Spleen (tissue), 11 donors: ENCODE measurements around the gene TBX4. TPM values are rescaled to one million over a fixed set of nuclear protein-coding genes. Genes with fewer than 3 reads are reported as not detected.

Experiments used
- DNase-seq: peaks from one replicate; pipeline ENCODE4 v3.0.0-alpha.2; 2020
- H3K27ac ChIP-seq, 8 donors: fragments of 200-600 bp; sonication (generic) in 7 of 8; 1 replicate in 4 of 8; 2 replicates in 4 of 8; pipeline versions ENCODE4 v1.5.0 to v1.8.0; 2016 to 2021; ENCODE audit warnings: inconsistent platforms in 4 of 8, mild to moderate bottlenecking in 4 of 8, moderate library complexity in 1 of 8
- H3K27me3 ChIP-seq, 7 donors: fragments of 200-600 bp; sonication (generic) in 6 of 7; replicated peaks in 1 of 7; 1 replicate in 4 of 7; 2 replicates in 3 of 7; pipeline versions ENCODE4 v1.5.0 to v1.8.0; 2016 to 2021; ENCODE audit warnings: inconsistent platforms in 3 of 7, mild to moderate bottlenecking in 1 of 7
- H3K36me3 ChIP-seq, 6 donors: fragments of 200-600 bp; sonication (generic) in 5 of 6; 1 replicate in 4 of 6; 2 replicates in 2 of 6; pipeline versions ENCODE4 v1.5.0 to v1.8.0; 2016 to 2021; ENCODE audit warnings: inconsistent platforms in 2 of 6
- H3K4me1 ChIP-seq, 6 donors: fragments of 200-600 bp; sonication (generic) in 5 of 6; 1 replicate in 3 of 6; 2 replicates in 3 of 6; pipeline versions ENCODE4 v1.5.0 to v1.8.0; 2016 to 2021; ENCODE audit warnings: inconsistent platforms in 3 of 6
- H3K4me3 ChIP-seq, 8 donors: fragments of 200-600 bp; sonication (generic) in 7 of 8; 1 replicate in 4 of 8; 2 replicates in 4 of 8; pipeline versions ENCODE4 v1.5.0 to v1.8.0; 2016 to 2021; ENCODE audit warnings: inconsistent platforms in 4 of 8, mild to moderate bottlenecking in 4 of 8, moderate library complexity in 2 of 8
- H3K9me3 ChIP-seq, 8 donors: fragments of 200-600 bp; sonication (generic) in 7 of 8; 1 replicate in 4 of 8; 2 replicates in 4 of 8; pipeline versions ENCODE4 v1.5.0 to v1.8.0; 2016 to 2021; ENCODE audit warnings: inconsistent platforms in 4 of 8
- CTCF ChIP-seq, 11 experiments: fragments of 200-600 bp in 7 of 11; fragments of 450-650 bp in 4 of 11; sonication (generic) in 4 of 11; IDR thresholded peaks in 8 of 11; conservative IDR thresholded peaks in 3 of 11; 1 replicate in 7 of 11; 2 replicates in 4 of 11; pipeline versions ENCODE4 v1.4.0 to v1.8.0; 2016 to 2021; ENCODE audit warnings: antibody characterized with exemption in 11 of 11, inconsistent platforms in 4 of 11, mild to moderate bottlenecking in 1 of 11
- POLR2A ChIP-seq, 3 donors: fragments of 450-650 bp; IDR thresholded peaks; one replicate each; pipeline ENCODE4 v1.5.1; 2017; ENCODE audit warnings: antibody characterized with exemption in 3 of 3, mild to moderate bottlenecking in 1 of 3
- POLR2AphosphoS5 ChIP-seq, 3 donors: sonication (generic); formaldehyde crosslinking; IDR thresholded peaks; one replicate each; pipeline ENCODE4 v1.5.1; 2017; ENCODE audit warnings: antibody characterized with exemption in 3 of 3
- WGBS, 5 donors: extraction: QIAGEN DNeasy Blood & Tissue Kit in 3 of 5; methylation state at CpG; one replicate each; pipeline versions ENCODE4 v1.1.5 to v1.1.7; 2013 to 2018; 5-methylcytosine and 5-hydroxymethylcytosine counted together
- intact Hi-C: fragments of 100-400 bp; cut with DNase I; formaldehyde crosslinking; loops from one replicate; pipeline ENCODE4 v1.15.0; 2023; ENCODE audit warnings: low total_unique reads
- polyA plus RNA-seq, 3 donors: library from polyadenylated mRNA; stranded (reverse); fragments of 200-250 nt; gene quantifications; one replicate each; pipeline ENCODE4 v1.2.1, GENCODE V29; 2013
- total RNA-seq, 7 donors: library from RNA; depleted of rRNA in 3 of 7; stranded (reverse); fragments of >200 nt in 3 of 7; fragmentation: NEBNext Ultra II Directional in 4 of 7; extraction: Animal tissue kit (Norgen Biotek cat#: 25700) in 4 of 7; gene quantifications; one replicate each; pipeline versions ENCODE4 v1.1.0 to v1.2.1, GENCODE V29; 2016 to 2021
- donor health status: healthy with polysubstance abuse.
- donor health status: DM: no; HTN: no; CAD: no; lungs with moderate emphysema.
- donor health status: DM: no; HTN: no; CAD: no.
- donor health status: Bipolar disorder and iron deficiency.
- donor health status: healthy.
- donor health status: DM: no; HTN: no; CAD: no.
- donor health status: DM: yes; HTN: yes; CAD: no.

TBX4 gene
- total and polyA plus RNA-seq, 10 donors = not detected

- H3K36me3 ChIP-seq = no peaks in the 10 kb centered on the region
- TF ChIP-seq CTCF (IDR thresholded peaks at IDR 0.05 in 8 of 11, conservative IDR thresholded peaks at IDR 0.05 in 3 of 11) = no peak
- TF ChIP-seq POLR2A (IDR thresholded peaks at IDR 0.05) = no peak
- no peak for TF ChIP-seq POLR2AphosphoS5 (IDR thresholded peaks at IDR 0.05)
- 69 to 81% (median 72%) methylated on average over 8 of the region's 8 CpGs for WGBS, 5 donors
- H3K27ac ChIP-seq = no peak overlapping the region
- H3K4me1 ChIP-seq = peaks cover 0 to 7% (median 0%) of the 10 kb centered on the region in 6 donors
- no peaks in the 10 kb centered on the region for H3K9me3 ChIP-seq
- DNase-seq = peak; percentile 42
- H3K27me3 ChIP-seq = peaks cover 0 to 46% (median 6%) of the 10 kb centered on the region in 7 donors
- intact Hi-C loops = no loop called here
- H3K4me3 ChIP-seq = no peak overlapping the region
These were observed 16.2 kb downstream of the TBX4 start for GRCh38 chr17:61468263-61468907.

GRCh38 chr17:61469474-61469873, 17.3 kb downstream of the TBX4 start:
- no peak overlapping the region for H3K4me3 ChIP-seq
- H3K36me3 ChIP-seq = no peaks in the 10 kb centered on the region
- peak; percentile 56 for DNase-seq
- no peak overlapping the region for H3K27ac ChIP-seq
- H3K4me1 ChIP-seq = peaks cover 0 to 7% (median 0%) of the 10 kb centered on the region in 6 donors
- intact Hi-C loops = no loop called here
- peaks cover 0 to 45% (median 0%) of the 10 kb centered on the region in 7 donors for H3K27me3 ChIP-seq
- no peak for TF ChIP-seq POLR2AphosphoS5 (IDR thresholded peaks at IDR 0.05)
- no peak for TF ChIP-seq CTCF (IDR thresholded peaks at IDR 0.05 in 8 of 11, conservative IDR thresholded peaks at IDR 0.05 in 3 of 11)
- no peak for TF ChIP-seq POLR2A (IDR thresholded peaks at IDR 0.05)
- 85 to 92% (median 87%) methylated on average over 6 of the region's 6 CpGs for WGBS, 5 donors
- H3K9me3 ChIP-seq = no peaks in the 10 kb centered on the region

GRCh38 chr17:61469949-61470348, 17.7 kb downstream of the TBX4 start:
- H3K9me3 ChIP-seq = no peaks in the 10 kb centered on the region
- H3K36me3 ChIP-seq = no peaks in the 10 kb centered on the region
- peaks cover 0 to 7% (median 0%) of the 10 kb centered on the region in 6 donors for H3K4me1 ChIP-seq
- no peak overlapping the region for H3K27ac ChIP-seq
- TF ChIP-seq POLR2A (IDR thresholded peaks at IDR 0.05) (no peak), POLR2AphosphoS5 (IDR thresholded peaks at IDR 0.05) (no peak), CTCF (IDR thresholded peaks at IDR 0.05 in 8 of 11, conservative IDR thresholded peaks at IDR 0.05 in 3 of 11) (no peak)
- WGBS, 5 donors = 77 to 93% (median 83%) methylated on average over 3 to 5 of the region's 5 CpGs
- DNase-seq = peak; percentile 39
- intact Hi-C loops = no loop called here
- H3K27me3 ChIP-seq = peaks cover 0 to 46% (median 0%) of the 10 kb centered on the region in 7 donors
- H3K4me3 ChIP-seq = no peak overlapping the region

- no peak for TF ChIP-seq CTCF (IDR thresholded peaks at IDR 0.05 in 8 of 11, conservative IDR thresholded peaks at IDR 0.05 in 3 of 11)
- TF ChIP-seq POLR2AphosphoS5 (IDR thresholded peaks at IDR 0.05) = no peak
- Histone ChIP-seq H3K36me3 (no peaks in the 10 kb centered on the region), H3K27me3 (peaks cover 0 to 46% (median 0%) of the 10 kb centered on the region in 7 donors), H3K9me3 (no peaks in the 10 kb centered on the region), H3K4me1 (peaks cover 0 to 7% (median 0%) of the 10 kb centered on the region in 6 donors), H3K4me3 (no peak overlapping the region), H3K27ac (no peak overlapping the region)
- peak; percentile 51 for DNase-seq
- WGBS, 5 donors = 75 to 87% (median 78%) methylated on average over 11 of the region's 11 CpGs
- intact Hi-C loops = no loop called here
These were observed 18.4 kb downstream of the TBX4 start for GRCh38 chr17:61470530-61471136.
